Measurements from ENCODE around the gene NPAS3. TPM values are rescaled to one million over a fixed set of nuclear protein-coding genes. Genes with fewer than 3 reads are reported as not detected.

The NPAS3 gene
- total RNA-seq, 1 donor from 2014 or later = not detected

- H3K4me1 Mint-ChIP-seq = peaks cover 21% of the 10 kb centered on the region
- DNase-seq (ENCODE audit: low spot score) = no peak
- Histone ChIP-seq H3K4me1 (peaks cover 3% of the 10 kb centered on the region), H3K9ac (no peak overlapping the region), H3F3A (ENCODE audit: low read depth) (no peaks in the 10 kb centered on the region), H3K9me3 (ENCODE audit: low read depth) (no peaks in the 10 kb centered on the region), H3K4me3 (no peak overlapping the region), H4K20me1 (ENCODE audit: low read depth) (no peaks in the 10 kb centered on the region), H3K79me2 (ENCODE audit: low read depth) (no peaks in the 10 kb centered on the region), H3K27me3 (no peaks in the 10 kb centered on the region), H3K27ac (no peak overlapping the region), H3K4me2 (no peak overlapping the region), H2AFZ (replicated peaks) (no peak overlapping the region), H3K36me3 (no peaks in the 10 kb centered on the region)
- no peak overlapping the region for H3K27ac Mint-ChIP-seq
- H3K9me3 Mint-ChIP-seq = no peaks in the 10 kb centered on the region
- no peak overlapping the region for H3K4me3 Mint-ChIP-seq
- no peaks in the 10 kb centered on the region for H3K27me3 Mint-ChIP-seq (ENCODE audit: insufficient read depth, low read depth)
- H3K36me3 Mint-ChIP-seq = no peaks in the 10 kb centered on the region
- TF ChIP-seq EZH2phosphoT487 (IDR thresholded peaks at IDR 0.05) = no peak
- no peak for TF ChIP-seq EZH2 (IDR thresholded peaks at IDR 0.05)
- TF ChIP-seq, protein P1, sequence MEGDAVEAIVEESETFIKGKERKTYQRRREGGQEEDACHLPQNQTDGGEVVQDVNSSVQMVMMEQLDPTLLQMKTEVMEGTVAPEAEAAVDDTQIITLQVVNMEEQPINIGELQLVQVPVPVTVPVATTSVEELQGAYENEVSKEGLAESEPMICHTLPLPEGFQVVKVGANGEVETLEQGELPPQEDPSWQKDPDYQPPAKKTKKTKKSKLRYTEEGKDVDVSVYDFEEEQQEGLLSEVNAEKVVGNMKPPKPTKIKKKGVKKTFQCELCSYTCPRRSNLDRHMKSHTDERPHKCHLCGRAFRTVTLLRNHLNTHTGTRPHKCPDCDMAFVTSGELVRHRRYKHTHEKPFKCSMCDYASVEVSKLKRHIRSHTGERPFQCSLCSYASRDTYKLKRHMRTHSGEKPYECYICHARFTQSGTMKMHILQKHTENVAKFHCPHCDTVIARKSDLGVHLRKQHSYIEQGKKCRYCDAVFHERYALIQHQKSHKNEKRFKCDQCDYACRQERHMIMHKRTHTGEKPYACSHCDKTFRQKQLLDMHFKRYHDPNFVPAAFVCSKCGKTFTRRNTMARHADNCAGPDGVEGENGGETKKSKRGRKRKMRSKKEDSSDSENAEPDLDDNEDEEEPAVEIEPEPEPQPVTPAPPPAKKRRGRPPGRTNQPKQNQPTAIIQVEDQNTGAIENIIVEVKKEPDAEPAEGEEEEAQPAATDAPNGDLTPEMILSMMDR (IDR thresholded peaks at IDR 0.05) = no peak
These were observed 714.6 kb downstream of the NPAS3 start for GRCh38 chr14:33653308-33653695.

DNA sequence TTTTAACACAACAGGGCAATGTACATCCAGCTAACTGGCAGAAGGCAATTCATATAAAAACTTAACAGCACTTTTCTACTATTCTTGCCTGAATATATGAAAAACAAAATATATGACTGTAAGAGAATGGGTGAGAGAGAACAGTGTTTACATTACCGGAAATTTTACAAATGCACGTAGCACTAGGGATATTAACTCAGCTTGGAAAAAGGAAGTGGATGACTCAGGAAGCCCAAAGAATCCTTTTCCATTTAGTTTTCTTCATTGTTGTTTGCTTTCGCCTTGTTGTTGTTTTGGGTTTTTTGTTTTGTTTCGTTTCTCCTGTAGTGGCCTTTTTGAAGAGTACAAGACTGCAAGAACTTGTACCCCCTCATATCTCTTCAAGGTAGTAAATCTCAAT is 716.7 kb downstream of the NPAS3 start:
- H3K27ac ChIP-seq = no peak overlapping the region

DNA sequence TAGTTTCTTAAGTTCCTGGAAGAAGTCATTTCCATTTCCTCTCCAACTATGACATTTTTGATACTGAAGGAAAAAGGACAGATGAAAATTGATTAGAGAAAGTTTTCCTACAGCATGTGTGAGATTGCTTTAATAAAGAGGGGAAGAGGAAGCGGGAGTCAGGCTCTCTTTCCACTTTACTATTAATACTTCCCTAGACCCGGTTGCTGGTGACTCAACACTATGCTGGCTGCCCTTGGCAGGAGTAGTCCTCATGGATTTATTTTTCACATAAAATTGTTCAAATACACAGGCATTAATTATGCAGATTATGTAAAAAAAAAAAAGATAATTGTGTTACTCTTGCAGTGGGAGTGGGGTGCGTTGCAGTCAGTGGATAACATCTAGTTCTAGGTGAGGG is 718.8 kb downstream of the NPAS3 start:
- H3K79me2 ChIP-seq (ENCODE audit: low read depth) = no peaks in the 10 kb centered on the region
- no peak overlapping the region for H3K27ac ChIP-seq
- no peaks in the 10 kb centered on the region for H3K36me3 ChIP-seq
- no peak overlapping the region for H2AFZ ChIP-seq (replicated peaks)
- Mint-ChIP-seq H3K36me3 (peaks cover under 1% of the 10 kb centered on the region), H3K4me3 (no peak overlapping the region), H3K27ac (no peak overlapping the region), H3K9me3 (peaks cover 2% of the 10 kb centered on the region), H3K27me3 (ENCODE audit: insufficient read depth, low read depth) (no peaks in the 10 kb centered on the region), H3K4me1 (peaks cover 9% of the 10 kb centered on the region)
- H3K4me3 ChIP-seq = no peak overlapping the region
- TF ChIP-seq EZH2 (IDR thresholded peaks at IDR 0.05) (no peak), EZH2phosphoT487 (IDR thresholded peaks at IDR 0.05) (no peak)
- TF ChIP-seq, protein P1 (IDR thresholded peaks at IDR 0.05) = no peak
- no peaks in the 10 kb centered on the region for H4K20me1 ChIP-seq (ENCODE audit: low read depth)
- no peak overlapping the region for H3K9ac ChIP-seq
- H3F3A ChIP-seq (ENCODE audit: low read depth) = no peaks in the 10 kb centered on the region
- H3K27me3 ChIP-seq = no peaks in the 10 kb centered on the region
- H3K9me3 ChIP-seq (ENCODE audit: low read depth) = no peaks in the 10 kb centered on the region
- no peak for DNase-seq (ENCODE audit: low spot score)
- H3K4me2 ChIP-seq = no peak overlapping the region
- H3K4me1 ChIP-seq = no peaks in the 10 kb centered on the region

More for the DNA sequence above, 716.7 kb downstream of the NPAS3 start:
- no peak overlapping the region for H3K4me3 ChIP-seq
- peaks cover 3% of the 10 kb centered on the region for H3K4me1 ChIP-seq
- no peaks in the 10 kb centered on the region for H3F3A ChIP-seq (ENCODE audit: low read depth)
- Mint-ChIP-seq H3K27ac (no peak overlapping the region), H3K36me3 (no peaks in the 10 kb centered on the region), H3K4me1 (peaks cover 16% of the 10 kb centered on the region), H3K4me3 (no peak overlapping the region), H3K9me3 (no peaks in the 10 kb centered on the region), H3K27me3 (ENCODE audit: insufficient read depth, low read depth) (no peaks in the 10 kb centered on the region)
- no peaks in the 10 kb centered on the region for H4K20me1 ChIP-seq (ENCODE audit: low read depth)
- no peaks in the 10 kb centered on the region for H3K27me3 ChIP-seq
- no peak overlapping the region for H3K9ac ChIP-seq
- no peak overlapping the region for H3K4me2 ChIP-seq
- no peak for DNase-seq (ENCODE audit: low spot score)
- TF ChIP-seq EZH2 (IDR thresholded peaks at IDR 0.05) = no peak
- TF ChIP-seq EZH2phosphoT487 (IDR thresholded peaks at IDR 0.05) = no peak
- TF ChIP-seq, protein P1 (IDR thresholded peaks at IDR 0.05) = no peak
- no peaks in the 10 kb centered on the region for H3K36me3 ChIP-seq
- H2AFZ ChIP-seq (replicated peaks) = no peak overlapping the region
- no peaks in the 10 kb centered on the region for H3K79me2 ChIP-seq (ENCODE audit: low read depth)
- no peaks in the 10 kb centered on the region for H3K9me3 ChIP-seq (ENCODE audit: low read depth)
